Testis (tissue), 2 donors: ENCODE measurements around the gene ZBTB21.

Experiments used
- POLR2A ChIP-seq: fragments of 450-650 bp; IDR thresholded peaks from one replicate; pipeline ENCODE4 v1.6.1; 2017; ENCODE audit warnings: antibody characterized with exemption, mild to moderate bottlenecking, moderate library complexity
- TF ChIP-seq, protein P1 (sequence below), 3 experiments: fragments of 450-650 bp in 2 of 3; fragments of 200-600 bp in 1 of 3; sonication (generic) in 1 of 3; IDR thresholded peaks; one replicate each; pipeline ENCODE4 v1.5.1; 2016 to 2019; ENCODE audit warnings: antibody characterized with exemption in 3 of 3, mild to moderate bottlenecking in 2 of 3, moderate library complexity in 1 of 3

DNA sequence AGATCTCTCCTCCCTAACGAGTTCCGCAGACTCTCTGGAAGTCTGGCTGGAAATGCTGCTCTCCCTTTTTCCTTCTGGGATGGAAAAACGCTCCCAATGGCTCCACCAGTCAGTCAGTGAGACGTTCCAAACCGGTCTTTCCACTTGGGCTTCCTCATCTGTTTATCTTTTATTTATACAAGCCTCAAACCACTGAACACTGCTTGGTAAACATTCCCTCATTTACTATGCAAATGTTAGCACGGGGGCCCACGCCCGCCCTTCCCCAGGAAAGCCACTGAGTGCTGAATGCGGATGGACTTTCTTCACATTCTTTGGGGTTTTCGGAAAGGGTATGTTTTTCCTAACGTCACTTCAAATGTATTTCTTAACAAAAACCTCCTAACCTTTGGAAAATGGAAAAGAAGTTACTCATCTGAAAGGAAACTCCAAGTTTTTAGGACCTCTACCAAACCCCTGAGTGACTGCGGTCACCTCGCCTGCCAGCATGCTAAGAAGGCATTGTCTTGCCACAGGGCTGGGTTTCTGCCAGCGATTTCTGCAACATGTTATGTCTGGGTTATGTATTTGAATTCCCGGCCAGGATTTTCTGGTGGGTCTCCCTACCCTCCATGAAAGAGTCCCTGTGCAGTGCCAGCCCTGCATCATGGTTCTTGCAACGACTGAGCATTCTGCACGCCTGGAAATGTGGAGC lies 47.0 kb upstream of the ZBTB21 start:
- TF ChIP-seq, protein P1, sequence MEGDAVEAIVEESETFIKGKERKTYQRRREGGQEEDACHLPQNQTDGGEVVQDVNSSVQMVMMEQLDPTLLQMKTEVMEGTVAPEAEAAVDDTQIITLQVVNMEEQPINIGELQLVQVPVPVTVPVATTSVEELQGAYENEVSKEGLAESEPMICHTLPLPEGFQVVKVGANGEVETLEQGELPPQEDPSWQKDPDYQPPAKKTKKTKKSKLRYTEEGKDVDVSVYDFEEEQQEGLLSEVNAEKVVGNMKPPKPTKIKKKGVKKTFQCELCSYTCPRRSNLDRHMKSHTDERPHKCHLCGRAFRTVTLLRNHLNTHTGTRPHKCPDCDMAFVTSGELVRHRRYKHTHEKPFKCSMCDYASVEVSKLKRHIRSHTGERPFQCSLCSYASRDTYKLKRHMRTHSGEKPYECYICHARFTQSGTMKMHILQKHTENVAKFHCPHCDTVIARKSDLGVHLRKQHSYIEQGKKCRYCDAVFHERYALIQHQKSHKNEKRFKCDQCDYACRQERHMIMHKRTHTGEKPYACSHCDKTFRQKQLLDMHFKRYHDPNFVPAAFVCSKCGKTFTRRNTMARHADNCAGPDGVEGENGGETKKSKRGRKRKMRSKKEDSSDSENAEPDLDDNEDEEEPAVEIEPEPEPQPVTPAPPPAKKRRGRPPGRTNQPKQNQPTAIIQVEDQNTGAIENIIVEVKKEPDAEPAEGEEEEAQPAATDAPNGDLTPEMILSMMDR (IDR thresholded peaks at IDR 0.05) = no peak
- no peak for TF ChIP-seq POLR2A
